SH-SY5Y (cell line): ENCODE measurements around the gene KRT7.

Source experiments
- GATA2 ChIP-seq: IDR thresholded peaks from 2 replicates; pipeline ENCODE4 v1.6.1; 2011; ENCODE audit warnings: mild to moderate bottlenecking, low read depth, low read length
- GATA3 ChIP-seq: IDR thresholded peaks from 2 replicates; pipeline ENCODE4 v1.6.1; 2011; ENCODE audit warnings: low read depth, mild to moderate bottlenecking, low read length, moderate library complexity

Gene KRT7

GRCh38 chr12:52245962-52246569, 13.0 kb downstream of the KRT7 start:
- no peak for TF ChIP-seq GATA3
- no peak for TF ChIP-seq GATA2

GRCh38 chr12:52246720-52247621, 13.9 kb downstream of the KRT7 start:
- TF ChIP-seq GATA3: no peak
- TF ChIP-seq GATA2: no peak

GRCh38 chr12:52247622-52248540, 14.8 kb downstream of the KRT7 start:
- TF ChIP-seq GATA3: no peak
- TF ChIP-seq GATA2: no peak

- TF ChIP-seq GATA2: no peak
- TF ChIP-seq GATA3: no peak
These were observed 15.8 kb downstream of the KRT7 start for GRCh38 chr12:52248541-52249461.

- TF ChIP-seq GATA2 (no peak), GATA3 (no peak)
These were observed 16.5 kb downstream of the KRT7 start for GRCh38 chr12:52249511-52250047.

GRCh38 chr12:52250048-52250990, 17.3 kb downstream of the KRT7 start:
- no peak for TF ChIP-seq GATA3
- no peak for TF ChIP-seq GATA2

GRCh38 chr12:52251367-52252051, 18.5 kb downstream of the KRT7 start:
- TF ChIP-seq GATA3: no peak
- no peak for TF ChIP-seq GATA2

GRCh38 chr12:52252728-52253343, 19.8 kb downstream of the KRT7 start:
- TF ChIP-seq GATA3 (no peak), GATA2 (no peak)

GRCh38 chr12:52253391-52254179, 20.5 kb downstream of the KRT7 start:
- TF ChIP-seq GATA2 (no peak), GATA3 (no peak)

- no peak for TF ChIP-seq GATA2
- no peak for TF ChIP-seq GATA3
These were observed 21.3 kb downstream of the KRT7 start for GRCh38 chr12:52254180-52254964.
